Measurements from ENCODE around the gene GOT1.

Gene GOT1

GRCh38 chr10:99353182-99353581, 77.2 kb downstream of the GOT1 start:
- no peak for DNase-seq (ENCODE audit: extremely low spot score)
- ChIA-PET CTCF (no interaction called here), POLR2A (no interaction called here)
- no peak for TF ChIP-seq CTCF (IDR thresholded peaks at IDR 0.05; ENCODE audit: control extremely low read depth, extremely low read depth, low read depth, missing control alignments)

- TF ChIP-seq CTCF (IDR thresholded peaks at IDR 0.05; ENCODE audit: control extremely low read depth, extremely low read depth, low read depth, missing control alignments) = no peak
- ChIA-PET CTCF (no interaction called here), POLR2A (no interaction called here)
- DNase-seq (ENCODE audit: extremely low spot score) = no peak
Observed at GRCh38 chr10:99347672-99348071, 82.8 kb downstream of the GOT1 start.

All from GM10248 (cell line).